HG02884 (cell line): Measurements from ENCODE around the gene THRB.
A peak's percentile ranks its signal among the peaks of the same experiment; 100 is the strongest.

Source experiments
- ATAC-seq: cut with Tn5 transposase; IDR thresholded peaks from one replicate; pipeline ENCODE4 v1.9.1; 2021; ENCODE audit warnings: mild to moderate bottlenecking, moderate library complexity; ENCODE audit not compliant: unreplicated experiment

The THRB gene

GRCh38 chr3:24240306-24240705 is 254.3 kb downstream of the THRB start:
- no peak for ATAC-seq

GRCh38 chr3:24237971-24238706 is 256.5 kb downstream of the THRB start:
- ATAC-seq: peak; percentile 90

GRCh38 chr3:24235121-24235520 is 259.5 kb downstream of the THRB start:
- ATAC-seq: no peak

GRCh38 chr3:24232784-24233183 is 261.9 kb downstream of the THRB start:
- ATAC-seq: no peak

- no peak for ATAC-seq
Observed at GRCh38 chr3:24229468-24230221, 265.0 kb downstream of the THRB start.

GRCh38 chr3:24227635-24228034 is 267.0 kb downstream of the THRB start:
- ATAC-seq: no peak

GRCh38 chr3:24226397-24226796 is 268.3 kb downstream of the THRB start:
- ATAC-seq: no peak

- ATAC-seq: no peak
Observed at GRCh38 chr3:24225385-24225950, 269.2 kb downstream of the THRB start.

GRCh38 chr3:24224666-24225384 is 269.8 kb downstream of the THRB start:
- no peak for ATAC-seq

GRCh38 chr3:24222165-24222805 is 272.4 kb downstream of the THRB start:
- no peak for ATAC-seq

- no peak for ATAC-seq
Observed at GRCh38 chr3:24220859-24221657, 273.6 kb downstream of the THRB start.

GRCh38 chr3:24215502-24215901 is 279.1 kb downstream of the THRB start:
- no peak for ATAC-seq

GRCh38 chr3:24211381-24211780 is 283.3 kb downstream of the THRB start:
- ATAC-seq: no peak

GRCh38 chr3:24202071-24202470 is 292.6 kb downstream of the THRB start:
- ATAC-seq: no peak

GRCh38 chr3:24201301-24201700 is 293.3 kb downstream of the THRB start:
- no peak for ATAC-seq

GRCh38 chr3:24199775-24200247 is 294.8 kb downstream of the THRB start:
- ATAC-seq: no peak

- ATAC-seq: no peak
Observed at GRCh38 chr3:24199300-24199699, 295.4 kb downstream of the THRB start.

GRCh38 chr3:24198728-24199127 is 295.9 kb downstream of the THRB start:
- ATAC-seq: no peak

GRCh38 chr3:24197809-24198208 is 296.8 kb downstream of the THRB start:
- no peak for ATAC-seq

- ATAC-seq: no peak
Observed at GRCh38 chr3:24196526-24196925, 298.1 kb downstream of the THRB start.
